SK-N-SH (cell line): ENCODE measurements around the gene IL26. TPM values are rescaled to one million over a fixed set of nuclear protein-coding genes. Genes with fewer than 3 reads are reported as not detected.
A peak's percentile ranks its signal among the peaks of the same experiment; 100 is the strongest.

ENCODE experiments used
- CTCF ChIA-PET: fragments of 300-600, 350-600 bp; formaldehyde crosslinking; extraction: SDS; loops from one replicate; lab custom pipeline; 2021; lab: Yijun Ruan, JAX
- POLR2A ChIA-PET: fragments of 350-600 bp; sonication (Branson Sonifier 250); formaldehyde crosslinking; extraction: SDS; loops from one replicate; lab custom pipeline; 2020; ENCODE audit warnings: antibody characterized with exemption, inconsistent platforms; lab: Yijun Ruan, JAX
- DNase-seq: peaks from one replicate; pipeline ENCODE4 v3.0.0; 2012
- H2AFZ ChIP-seq: fragments of 200-600 bp; sonication (generic); 2 replicates; pipeline ENCODE4 v1.8.1; 2016; ENCODE audit warnings: antibody characterized with exemption, mild to moderate bottlenecking, low read depth
- H3F3A ChIP-seq: fragments of 200-600 bp; sonication (generic); replicated peaks from 2 replicates; pipeline ENCODE3; 2016; ENCODE audit warnings: antibody characterized with exemption, mild to moderate bottlenecking; ENCODE audit not compliant: insufficient read depth
- H3K27ac ChIP-seq, 2 experiments: fragments of 200-500 bp in 1 of 2; fragments of 200-600 bp in 1 of 2; sonication (Bioruptor generic) in 1 of 2; sonication (generic), shearing (Covaris generic) in 1 of 2; 2 replicates each; pipeline versions ENCODE4 v1.5.1 to v1.6.1; 2014 to 2016; ENCODE audit warnings: low read depth in 2 of 2, inconsistent platforms in 1 of 2, low read length in 1 of 2, mild to moderate bottlenecking in 1 of 2, mixed read lengths in 1 of 2
- H3K27me3 ChIP-seq: fragments of 200-600 bp; sonication (generic), shearing (Covaris generic); 2 replicates; pipeline ENCODE4 v1.6.1; 2016; ENCODE audit warnings: mixed run types; ENCODE audit not compliant: insufficient read depth
- H3K36me3 ChIP-seq, 2 experiments: fragments of 200-500 bp in 1 of 2; fragments of 200-600 bp in 1 of 2; sonication (Bioruptor generic) in 1 of 2; sonication (generic) in 1 of 2; replicated peaks in 1 of 2; 2 replicates each; pipeline versions ENCODE3 to v1.5.1; 2014 to 2016; ENCODE audit warnings: low read length in 1 of 2, mild to moderate bottlenecking in 1 of 2; ENCODE audit not compliant: insufficient read depth in 2 of 2, control insufficient read depth in 1 of 2
- H3K4me1 ChIP-seq, 2 experiments: fragments of 200-500 bp in 1 of 2; fragments of 200-600 bp in 1 of 2; sonication (Bioruptor generic) in 1 of 2; sonication (generic), shearing (Covaris generic) in 1 of 2; 2 replicates each; pipeline versions ENCODE4 v1.5.1 to v1.6.1; 2014 to 2016; ENCODE audit warnings: low read depth in 1 of 2, low read length in 1 of 2, mixed run types in 1 of 2; ENCODE audit not compliant: insufficient read depth in 2 of 2, control insufficient read depth in 1 of 2
- H3K4me2 ChIP-seq: fragments of 200-600 bp; sonication (generic), shearing (Covaris generic); 2 replicates; pipeline ENCODE4 v1.6.1; 2017; ENCODE audit warnings: mixed run types
- H3K4me3 ChIP-seq, 2 experiments: fragments of 200-500 bp in 1 of 2; fragments of 200-600 bp in 1 of 2; sonication (Bioruptor generic) in 1 of 2; sonication (generic), shearing (Covaris generic) in 1 of 2; 2 replicates each; pipeline versions ENCODE4 v1.5.1 to v1.8.1; 2014 to 2016; ENCODE audit warnings: low read depth in 2 of 2, inconsistent platforms in 1 of 2, low read length in 1 of 2, mild to moderate bottlenecking in 1 of 2, mixed read lengths in 1 of 2, moderate library complexity in 1 of 2
- H3K79me2 ChIP-seq: fragments of 200-600 bp; sonication (generic); 2 replicates; pipeline ENCODE4 v1.8.1; 2017; ENCODE audit warnings: mild to moderate bottlenecking; ENCODE audit not compliant: insufficient read depth
- H3K9ac ChIP-seq: fragments of 200-600 bp; sonication (generic); 2 replicates; pipeline ENCODE4 v1.6.1; 2017; ENCODE audit warnings: mixed run types
- H3K9me2 ChIP-seq: fragments of 200-600 bp; sonication (generic); 2 replicates; pipeline ENCODE4 v1.6.1; 2017; ENCODE audit warnings: mixed run types
- H3K9me3 ChIP-seq: fragments of 200-600 bp; sonication (generic); 2 replicates; pipeline ENCODE4 v1.6.1; 2017; ENCODE audit warnings: mixed run types, mild to moderate bottlenecking, moderate library complexity
- H4K20me1 ChIP-seq: fragments of 200-600 bp; sonication (generic); 2 replicates; pipeline ENCODE4 v1.6.1; 2017; ENCODE audit warnings: mild to moderate bottlenecking, mixed run types; ENCODE audit not compliant: insufficient read depth
- ELF1 ChIP-seq: IDR thresholded peaks from 2 replicates; pipeline ENCODE4 v1.4.0; 2012
- FOSL2 ChIP-seq: IDR thresholded peaks from 2 replicates; pipeline ENCODE4 v1.4.0; 2012; ENCODE audit warnings: low read depth, mild to moderate bottlenecking, moderate library complexity, borderline replicate concordance
- GABPA ChIP-seq: IDR thresholded peaks from 2 replicates; pipeline ENCODE4 v1.4.0; 2012; ENCODE audit warnings: low read depth, mild to moderate bottlenecking
- JUND ChIP-seq: IDR thresholded peaks from 2 replicates; pipeline ENCODE4 v1.4.0; 2012
- MAX ChIP-seq: IDR thresholded peaks from 2 replicates; pipeline ENCODE4 v1.4.0; 2012; ENCODE audit warnings: low read depth
- MEF2A ChIP-seq: IDR thresholded peaks from 2 replicates; pipeline ENCODE4 v1.4.0; 2012; ENCODE audit warnings: low read depth, borderline replicate concordance
- MXI1 ChIP-seq: IDR thresholded peaks from 2 replicates; pipeline ENCODE4 v1.6.1; 2012; ENCODE audit warnings: mild to moderate bottlenecking, low read depth, low read length, improper control_type of control experiment
- NFIC ChIP-seq: IDR thresholded peaks from 2 replicates; pipeline ENCODE4 v1.4.0; 2012; ENCODE audit warnings: borderline replicate concordance
- NRF1 ChIP-seq: IDR thresholded peaks from 2 replicates; pipeline ENCODE4 v1.6.1; 2012; ENCODE audit warnings: low read depth, mild to moderate bottlenecking, low read length
- POLR2AphosphoS5 ChIP-seq: IDR thresholded peaks from 2 replicates; pipeline ENCODE4 v1.6.1; 2012; ENCODE audit warnings: low read depth, low read length
- RCOR1 ChIP-seq: fragments of 150-350 bp; IDR thresholded peaks from 2 replicates; pipeline ENCODE4 v1.6.1; 2017; ENCODE audit warnings: antibody characterized with exemption, low read length
- RFX5 ChIP-seq: IDR thresholded peaks from 2 replicates; pipeline ENCODE4 v1.6.1; 2012; ENCODE audit warnings: mild to moderate bottlenecking, improper control_type of control experiment, low read length
- RXRA ChIP-seq: IDR thresholded peaks from 2 replicates; pipeline ENCODE4 v1.4.0; 2012; ENCODE audit warnings: low read depth, mild to moderate bottlenecking, borderline replicate concordance
- SIN3A ChIP-seq: IDR thresholded peaks from 2 replicates; pipeline ENCODE4 v1.6.1; 2012; ENCODE audit warnings: low read depth, mild to moderate bottlenecking, low read length, moderate library complexity, borderline replicate concordance
- SMC3 ChIP-seq: IDR thresholded peaks from 2 replicates; pipeline ENCODE4 v1.6.1; 2012; ENCODE audit warnings: low read depth, low read length, improper control_type of control experiment
- TCF12 ChIP-seq: IDR thresholded peaks from 2 replicates; pipeline ENCODE4 v1.4.0; 2012
- ZBTB33 ChIP-seq: IDR thresholded peaks from 2 replicates; pipeline ENCODE4 v1.4.0; 2012; ENCODE audit warnings: low read depth, borderline replicate concordance
- WGBS: methylation state at CpG from one replicate; pipeline ENCODE4 v1.1.6; 2017; ENCODE audit warnings: low lambda C conversion rate; 5-methylcytosine and 5-hydroxymethylcytosine counted together
- polyA plus RNA-seq, 3 experiments: library from polyadenylated mRNA; depleted of rRNA; stranded (reverse); fragments of >200 nt; gene quantifications; 2 replicates each; pipeline ENCODE4 v1.2.3, GENCODE V29; 2012
- TF ChIP-seq, protein P1 (sequence below): fragments of 200-600 bp; sonication (generic); IDR thresholded peaks from 2 replicates; pipeline ENCODE4 v1.6.1; 2017; ENCODE audit warnings: antibody characterized with exemption, mild to moderate bottlenecking, moderate library complexity
- TF ChIP-seq, protein P2 (sequence below): IDR thresholded peaks from 2 replicates; pipeline ENCODE4 v1.6.1; 2012; ENCODE audit warnings: mild to moderate bottlenecking, low read depth, low read length, moderate library complexity

IL26 gene
- polyA plus RNA-seq, 1 of the 3 experiments (the other 2 are of a cell fraction) = not detected

- H3K27me3 ChIP-seq = no peaks in the 10 kb centered on the region
- peak overlapping the region; percentile 47; the same call in 1 of the 2 replicates for H3K4me2 ChIP-seq
- 83% methylated on average over 7 of the region's 8 CpGs for WGBS
- no peaks in the 10 kb centered on the region for H3K36me3 ChIP-seq
- TF ChIP-seq, protein P1, sequence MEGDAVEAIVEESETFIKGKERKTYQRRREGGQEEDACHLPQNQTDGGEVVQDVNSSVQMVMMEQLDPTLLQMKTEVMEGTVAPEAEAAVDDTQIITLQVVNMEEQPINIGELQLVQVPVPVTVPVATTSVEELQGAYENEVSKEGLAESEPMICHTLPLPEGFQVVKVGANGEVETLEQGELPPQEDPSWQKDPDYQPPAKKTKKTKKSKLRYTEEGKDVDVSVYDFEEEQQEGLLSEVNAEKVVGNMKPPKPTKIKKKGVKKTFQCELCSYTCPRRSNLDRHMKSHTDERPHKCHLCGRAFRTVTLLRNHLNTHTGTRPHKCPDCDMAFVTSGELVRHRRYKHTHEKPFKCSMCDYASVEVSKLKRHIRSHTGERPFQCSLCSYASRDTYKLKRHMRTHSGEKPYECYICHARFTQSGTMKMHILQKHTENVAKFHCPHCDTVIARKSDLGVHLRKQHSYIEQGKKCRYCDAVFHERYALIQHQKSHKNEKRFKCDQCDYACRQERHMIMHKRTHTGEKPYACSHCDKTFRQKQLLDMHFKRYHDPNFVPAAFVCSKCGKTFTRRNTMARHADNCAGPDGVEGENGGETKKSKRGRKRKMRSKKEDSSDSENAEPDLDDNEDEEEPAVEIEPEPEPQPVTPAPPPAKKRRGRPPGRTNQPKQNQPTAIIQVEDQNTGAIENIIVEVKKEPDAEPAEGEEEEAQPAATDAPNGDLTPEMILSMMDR = no peak
- no peak for TF ChIP-seq SMC3
- no peak for TF ChIP-seq FOSL2
- TF ChIP-seq, protein P2, sequence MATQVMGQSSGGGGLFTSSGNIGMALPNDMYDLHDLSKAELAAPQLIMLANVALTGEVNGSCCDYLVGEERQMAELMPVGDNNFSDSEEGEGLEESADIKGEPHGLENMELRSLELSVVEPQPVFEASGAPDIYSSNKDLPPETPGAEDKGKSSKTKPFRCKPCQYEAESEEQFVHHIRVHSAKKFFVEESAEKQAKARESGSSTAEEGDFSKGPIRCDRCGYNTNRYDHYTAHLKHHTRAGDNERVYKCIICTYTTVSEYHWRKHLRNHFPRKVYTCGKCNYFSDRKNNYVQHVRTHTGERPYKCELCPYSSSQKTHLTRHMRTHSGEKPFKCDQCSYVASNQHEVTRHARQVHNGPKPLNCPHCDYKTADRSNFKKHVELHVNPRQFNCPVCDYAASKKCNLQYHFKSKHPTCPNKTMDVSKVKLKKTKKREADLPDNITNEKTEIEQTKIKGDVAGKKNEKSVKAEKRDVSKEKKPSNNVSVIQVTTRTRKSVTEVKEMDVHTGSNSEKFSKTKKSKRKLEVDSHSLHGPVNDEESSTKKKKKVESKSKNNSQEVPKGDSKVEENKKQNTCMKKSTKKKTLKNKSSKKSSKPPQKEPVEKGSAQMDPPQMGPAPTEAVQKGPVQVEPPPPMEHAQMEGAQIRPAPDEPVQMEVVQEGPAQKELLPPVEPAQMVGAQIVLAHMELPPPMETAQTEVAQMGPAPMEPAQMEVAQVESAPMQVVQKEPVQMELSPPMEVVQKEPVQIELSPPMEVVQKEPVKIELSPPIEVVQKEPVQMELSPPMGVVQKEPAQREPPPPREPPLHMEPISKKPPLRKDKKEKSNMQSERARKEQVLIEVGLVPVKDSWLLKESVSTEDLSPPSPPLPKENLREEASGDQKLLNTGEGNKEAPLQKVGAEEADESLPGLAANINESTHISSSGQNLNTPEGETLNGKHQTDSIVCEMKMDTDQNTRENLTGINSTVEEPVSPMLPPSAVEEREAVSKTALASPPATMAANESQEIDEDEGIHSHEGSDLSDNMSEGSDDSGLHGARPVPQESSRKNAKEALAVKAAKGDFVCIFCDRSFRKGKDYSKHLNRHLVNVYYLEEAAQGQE = no peak
- no peak for TF ChIP-seq JUND
- TF ChIP-seq, all 33 proteins: peak for 0
- H4K20me1 ChIP-seq = no peaks in the 10 kb centered on the region
- H3K9ac ChIP-seq = no peak overlapping the region
- no peak overlapping the region for H3K4me3 ChIP-seq
- H3K9me3 ChIP-seq = no peaks in the 10 kb centered on the region
- POLR2A ChIA-PET = no interaction called here
- H3F3A ChIP-seq = peaks cover 17% of the 10 kb centered on the region
- H3K27ac ChIP-seq = no peak overlapping the region
- H2AFZ ChIP-seq = no peak overlapping the region
- peaks cover 4 to 24% of the 10 kb centered on the region in 2 experiments; a peak in 3 of 4 replicates for H3K4me1 ChIP-seq
- no peaks in the 10 kb centered on the region for H3K79me2 ChIP-seq
- CTCF ChIA-PET = interaction anchor here (1.5 to 2.8 kb wide), 2 partner anchors 14 to 81 kb away, joined by 3 to 18 read pairs; no protein-coding TSS in a partner anchor
- no peaks in the 10 kb centered on the region for H3K9me2 ChIP-seq
- DNase-seq = no peak
Observed at GRCh38 chr12:68236421-68237059, 10.9 kb upstream of the IL26 start.

DNA sequence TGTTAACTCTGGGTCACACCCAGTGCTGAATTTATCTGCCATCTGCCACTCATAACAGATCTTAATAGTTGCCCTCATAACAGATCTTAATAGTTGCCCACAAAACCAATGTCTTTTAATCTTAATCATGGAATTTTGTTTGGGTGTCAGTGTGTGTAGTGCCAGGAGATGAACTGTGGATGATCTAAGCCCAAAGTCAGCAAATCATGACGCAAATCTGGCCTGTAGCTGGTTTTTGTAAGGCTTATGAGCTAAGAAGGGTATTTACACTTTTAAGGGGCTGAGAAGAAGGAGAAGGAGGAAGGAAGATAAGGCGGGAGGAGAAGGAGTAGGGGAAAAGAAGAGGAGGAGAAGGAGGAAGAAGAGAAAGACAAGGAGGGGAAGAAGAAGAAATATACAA, 10.0 kb upstream of the IL26 start:
- POLR2A ChIA-PET = no interaction called here
- Histone ChIP-seq H3K79me2 (no peaks in the 10 kb centered on the region), H3K9me2 (no peaks in the 10 kb centered on the region), H3K4me1 (peaks cover 0 to 17% of the 10 kb centered on the region in 2 experiments; a peak in 2 of 4 replicates), H3K27ac (no peak overlapping the region), H2AFZ (no peak overlapping the region), H3K27me3 (no peaks in the 10 kb centered on the region), H3K9ac (no peak overlapping the region), H3K4me2 (no peak overlapping the region), H3K4me3 (no peak overlapping the region), H3K9me3 (no peaks in the 10 kb centered on the region), H3K36me3 (no peaks in the 10 kb centered on the region), H3F3A (peaks cover 17% of the 10 kb centered on the region), H4K20me1 (no peaks in the 10 kb centered on the region)
- CTCF ChIA-PET = interaction anchor here (2.8 kb wide), 1 partner anchor 13 kb away, joined by 18 read pairs; no protein-coding TSS in a partner anchor
- no peak for DNase-seq
- 87% methylated on average over 2 of the region's 2 CpGs for WGBS
- TF ChIP-seq POLR2AphosphoS5 (no peak), MAX (no peak), TCF12 (no peak), RXRA (no peak), FOSL2 (no peak), MXI1 (no peak), NFIC (no peak), ELF1 (no peak), RFX5 (no peak), RCOR1 (no peak), SIN3A (no peak), ZBTB33 (no peak), MEF2A (no peak), GABPA (no peak), NRF1 (no peak), SMC3 (no peak)
